Measurements from ENCODE around the gene CLRN2. TPM values are rescaled to one million over a fixed set of nuclear protein-coding genes. Genes with fewer than 3 reads are reported as not detected.

CLRN2 gene, protein sequence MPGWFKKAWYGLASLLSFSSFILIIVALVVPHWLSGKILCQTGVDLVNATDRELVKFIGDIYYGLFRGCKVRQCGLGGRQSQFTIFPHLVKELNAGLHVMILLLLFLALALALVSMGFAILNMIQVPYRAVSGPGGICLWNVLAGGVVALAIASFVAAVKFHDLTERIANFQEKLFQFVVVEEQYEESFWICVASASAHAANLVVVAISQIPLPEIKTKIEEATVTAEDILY
- polyA plus RNA-seq = not detected

DNA sequence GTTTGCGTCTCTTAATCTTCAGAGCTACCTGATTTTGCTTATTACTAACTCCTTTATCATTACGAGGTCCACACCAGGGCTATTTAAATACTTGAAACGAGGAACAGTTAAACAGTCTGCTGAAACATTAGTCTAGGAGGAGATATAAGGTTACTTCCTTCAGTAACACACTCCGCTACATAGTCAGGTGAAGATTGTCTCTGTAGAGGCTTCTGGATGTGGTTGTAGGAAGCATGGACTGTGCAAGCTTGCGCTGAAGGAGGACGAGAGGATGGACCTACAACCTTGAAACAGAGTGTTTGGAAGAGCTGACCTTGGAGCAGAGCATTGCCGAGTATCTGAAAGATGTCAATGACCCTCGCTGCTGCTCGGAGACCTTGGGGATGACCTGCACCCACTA is at the start of gene CLRN2:
TSS of gene CLRN2 (plus strand) at position 301 of the 400 bp plus-strand sequence. CDS start 102 bp downstream, outside the sequence.
- H3K27ac ChIP-seq (ENCODE audit: low read depth, low read length) = no peak within 1 kb of the TSS
- WGBS, 3 donors = 83 to 91% (median 90%) methylated on average over 9 of the region's 9 CpGs

DNA sequence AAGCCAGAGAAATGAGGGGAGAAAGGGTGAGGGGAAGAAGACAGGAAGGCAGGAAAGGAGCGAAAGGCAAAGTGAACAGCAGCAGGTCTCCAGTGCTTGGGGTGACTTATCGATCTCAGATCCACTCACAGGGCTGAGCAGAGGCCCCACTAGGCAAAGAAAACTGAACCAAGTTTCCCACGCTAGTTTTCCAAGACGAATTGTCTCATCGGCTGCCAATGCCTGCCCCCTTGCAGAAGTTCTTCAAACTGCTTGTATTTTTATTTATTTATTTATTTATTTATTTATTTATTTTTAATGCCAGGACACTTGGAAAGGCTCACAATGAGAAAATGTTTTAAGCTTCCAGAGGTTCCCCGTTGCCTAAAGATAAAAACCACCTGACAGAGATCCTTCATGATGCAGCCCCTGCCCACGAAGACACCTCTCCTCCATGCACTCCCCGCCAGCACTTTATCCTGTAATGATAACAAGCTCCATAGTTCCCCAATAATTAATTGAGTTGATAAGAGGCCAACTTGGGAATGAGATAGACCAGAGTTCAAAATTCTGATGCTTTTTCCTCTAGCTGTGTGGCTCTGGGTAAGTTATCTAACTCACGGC is 46.2 kb upstream of the CLRN2 start:
- no peak overlapping the region for H3K27ac ChIP-seq (ENCODE audit: low read depth, low read length)
- WGBS, 3 donors = 45 to 48% (median 47%) methylated on average over 9 of the region's 9 CpGs

DNA sequence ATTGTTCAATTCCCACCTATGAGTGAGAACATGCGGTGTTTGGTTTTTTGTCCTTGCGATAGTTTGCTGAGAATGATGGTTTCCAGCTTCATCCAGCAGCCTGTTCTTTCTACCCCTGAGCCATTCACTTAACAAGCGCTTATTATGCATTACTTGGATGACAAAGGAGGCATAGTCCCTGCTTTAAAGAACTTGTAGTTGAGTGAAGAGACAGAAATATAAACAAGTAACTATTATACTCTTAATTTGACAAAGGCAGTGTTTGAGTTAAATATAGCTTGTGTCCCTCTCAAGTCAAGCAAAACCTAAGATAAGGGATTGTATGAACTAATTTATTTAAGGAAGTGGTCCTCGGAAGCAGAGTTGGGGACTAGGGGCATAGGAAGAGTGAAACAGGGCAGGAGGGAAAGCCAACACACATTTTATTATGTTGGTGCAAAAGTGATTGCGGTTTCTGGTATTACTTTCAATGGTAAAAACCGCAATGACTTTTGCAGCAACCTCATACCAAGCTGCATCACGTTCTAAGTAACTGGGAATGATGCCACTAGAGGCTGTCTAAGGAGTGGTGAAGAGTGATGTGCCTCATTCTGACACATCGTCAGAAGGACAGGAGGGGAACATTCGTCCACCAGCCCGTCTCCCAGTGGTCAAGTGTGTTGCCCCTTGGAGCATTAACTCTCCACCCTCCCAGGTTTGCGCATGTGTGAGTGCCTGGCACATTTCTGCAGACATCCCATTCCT is 44.9 kb upstream of the CLRN2 start:
- WGBS, 3 donors = 79 to 84% (median 81%) methylated on average over 11 of the region's 11 CpGs

DNA sequence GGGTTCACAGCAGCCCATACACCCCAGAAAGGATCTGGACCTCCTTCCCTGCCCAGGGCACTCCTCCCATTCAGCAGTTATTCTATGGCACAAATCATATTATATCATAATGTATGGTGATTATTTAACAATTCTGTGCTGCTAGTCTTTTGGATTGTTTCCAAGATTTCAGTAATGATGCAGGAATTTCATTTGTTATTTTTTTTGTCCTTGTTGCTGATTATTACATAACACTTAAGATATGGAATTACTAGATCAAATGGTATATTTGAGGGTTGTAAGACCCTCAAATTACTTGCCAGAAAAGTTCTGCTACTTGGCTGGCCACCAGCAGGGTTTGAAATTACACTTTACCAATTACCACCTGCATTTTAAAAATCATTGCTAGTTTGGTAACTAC is 39.5 kb upstream of the CLRN2 start:
- no peak overlapping the region for H3K27ac ChIP-seq (ENCODE audit: low read depth, low read length)

More for the DNA sequence above, 44.9 kb upstream of the CLRN2 start:
- no peak overlapping the region for H3K27ac ChIP-seq (ENCODE audit: low read depth, low read length)

DNA sequence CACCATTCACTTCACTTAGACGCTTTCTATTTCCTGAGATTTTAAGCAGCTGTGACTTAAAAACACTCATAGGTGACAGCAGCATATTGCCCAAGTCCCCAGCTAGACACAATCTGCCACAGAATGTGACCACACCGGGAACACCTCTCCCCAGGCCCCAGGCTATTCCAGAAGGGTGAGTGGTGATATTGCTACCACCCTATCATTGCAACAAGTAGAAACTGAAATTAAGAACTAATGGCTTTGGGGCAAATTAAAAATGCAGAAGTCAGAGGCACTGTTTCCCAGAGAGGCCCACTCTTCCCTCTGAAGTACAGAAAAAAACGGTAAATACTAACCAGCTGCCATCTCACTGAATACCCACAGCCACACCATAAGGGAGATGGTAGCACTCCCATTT is 38.1 kb upstream of the CLRN2 start:
- no peak overlapping the region for H3K27ac ChIP-seq (ENCODE audit: low read depth, low read length)
- WGBS, 3 donors = 41 to 76% (median 71%) methylated on average over 3 of the region's 3 CpGs

DNA sequence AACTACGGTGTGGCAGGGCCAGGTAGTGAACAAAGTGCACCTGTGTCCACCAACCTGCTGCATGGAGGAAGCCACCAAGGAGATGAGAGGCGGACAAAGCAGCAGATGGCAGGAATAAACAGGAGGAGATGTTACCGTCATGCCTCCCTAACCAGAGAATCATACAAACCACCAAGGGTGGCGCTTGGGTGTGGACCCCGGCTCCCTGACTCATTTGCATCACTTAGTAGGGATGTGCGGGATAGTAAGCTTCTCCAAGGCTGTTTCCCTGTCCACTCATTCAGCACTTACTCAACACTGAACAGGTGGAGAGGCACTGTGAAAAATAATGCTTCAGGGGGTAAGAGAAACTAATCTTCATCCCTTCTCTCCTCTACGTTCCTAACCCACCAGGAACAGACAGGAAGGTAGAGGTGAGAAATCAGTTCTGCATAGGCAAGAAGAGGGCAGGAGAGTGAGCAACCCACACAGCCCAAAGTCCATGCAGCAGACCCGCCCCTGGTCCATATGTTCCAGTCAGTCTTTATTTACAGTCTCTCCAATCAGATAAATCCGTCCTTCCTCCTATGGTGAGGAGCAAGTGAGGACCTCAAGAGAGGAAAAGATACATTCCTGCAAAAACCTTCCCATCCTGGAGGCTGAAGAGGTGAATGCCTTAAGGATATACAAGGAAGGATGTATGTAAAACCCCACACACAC is 37.0 kb upstream of the CLRN2 start:
- no peak overlapping the region for H3K27ac ChIP-seq (ENCODE audit: low read depth, low read length)
- 81 to 91% (median 88%) methylated on average over 9 of the region's 9 CpGs for WGBS, 3 donors

DNA sequence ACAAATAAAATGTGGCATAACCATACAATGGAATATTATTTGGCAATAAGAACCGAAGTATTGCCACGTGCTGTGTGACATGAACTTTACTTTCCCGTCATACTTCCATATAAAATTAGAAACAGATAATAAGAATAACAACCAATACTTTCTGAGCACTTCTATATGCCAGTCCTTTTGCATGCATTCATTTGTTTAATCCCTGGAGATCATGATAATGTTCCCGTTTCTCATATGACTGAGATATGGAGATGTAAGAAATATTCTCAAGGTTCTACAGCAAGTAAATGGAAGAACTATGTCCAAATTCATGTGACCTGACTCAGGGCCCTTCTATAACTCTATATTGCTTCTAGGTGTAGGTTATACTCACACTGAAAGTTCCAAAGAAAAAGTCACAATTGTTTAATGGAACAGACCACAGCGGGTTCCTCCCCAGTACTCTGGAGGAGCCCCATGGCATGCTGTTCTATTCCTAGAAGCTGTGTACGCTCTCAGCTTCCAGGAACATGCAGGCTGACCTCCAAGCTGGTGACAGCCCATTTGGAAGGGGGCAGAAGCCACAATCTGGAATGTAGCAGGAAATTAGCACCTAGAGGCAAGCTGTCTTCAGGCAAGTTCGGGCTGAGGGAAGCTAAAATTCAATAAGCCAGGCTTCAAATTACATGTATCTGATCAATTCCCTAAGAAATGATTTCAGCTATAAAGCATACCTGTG is 34.6 kb upstream of the CLRN2 start:
- 76 to 90% (median 85%) methylated on average over 7 of the region's 7 CpGs for WGBS, 3 donors
- H3K27ac ChIP-seq (ENCODE audit: low read depth, low read length) = no peak overlapping the region

DNA sequence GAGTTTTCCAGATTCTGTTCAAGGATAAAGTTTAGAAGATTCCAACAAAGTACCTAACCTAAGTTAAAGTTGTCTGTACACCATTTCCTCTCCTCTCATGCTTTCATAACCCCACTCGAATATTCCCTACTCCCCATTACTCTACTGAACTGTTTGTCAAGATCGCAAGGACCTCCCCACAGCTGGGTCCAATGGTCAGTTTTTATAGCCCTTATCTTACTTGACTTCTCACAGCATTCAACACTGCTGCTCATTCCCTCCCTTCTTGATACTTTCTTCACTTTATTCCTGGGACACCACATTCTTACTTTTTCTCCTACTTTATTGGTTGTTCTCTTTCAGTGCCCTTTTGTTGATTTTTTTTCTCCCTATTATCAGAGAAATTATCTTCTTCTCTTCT is 34.0 kb upstream of the CLRN2 start:
- H3K27ac ChIP-seq (ENCODE audit: low read depth, low read length) = no peak overlapping the region
- WGBS, 3 donors = 84 to 90% (median 87%) methylated on average over 2 of the region's 2 CpGs

DNA sequence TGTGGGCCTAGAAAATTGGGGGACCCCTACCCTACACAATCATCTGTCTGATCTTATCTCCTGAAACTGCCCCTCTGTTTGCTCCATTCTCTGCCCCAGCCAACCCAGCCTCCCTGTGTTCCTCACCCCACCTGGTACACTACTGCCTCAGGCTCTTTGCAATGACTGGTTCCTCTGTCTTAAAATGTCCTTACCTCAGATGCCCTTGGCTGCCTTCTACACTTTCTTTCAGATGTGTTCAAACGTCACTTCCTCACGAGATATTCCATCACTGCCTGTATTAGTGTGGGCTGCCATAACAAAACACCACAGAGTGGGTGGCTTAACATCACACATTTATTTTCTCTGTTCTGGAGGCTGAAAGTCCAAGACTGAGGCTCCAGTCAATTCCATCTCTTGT is 32.2 kb upstream of the CLRN2 start:
- 89 to 91% (median 90%) methylated on average over 2 of the region's 2 CpGs for WGBS, 3 donors
- no peak overlapping the region for H3K27ac ChIP-seq (ENCODE audit: low read depth, low read length)

DNA sequence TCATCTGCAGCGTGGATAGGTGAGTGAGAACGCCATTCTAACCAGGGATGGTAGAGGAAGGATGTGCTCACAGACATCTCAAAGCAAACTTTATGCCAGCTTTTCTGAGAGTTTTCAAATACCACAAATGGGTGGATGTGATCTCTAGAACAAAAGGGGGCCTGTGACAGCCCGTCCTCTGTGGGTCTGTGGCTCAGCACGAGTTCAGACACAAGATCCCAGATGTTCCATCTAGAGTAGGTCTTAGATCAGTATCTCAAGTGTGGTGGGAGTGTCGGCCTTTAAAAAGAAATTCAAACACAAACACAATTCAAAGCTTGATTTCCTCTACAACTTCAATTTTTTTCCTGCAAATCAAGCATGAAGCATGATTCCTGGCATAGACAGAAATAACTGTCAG is 25.8 kb upstream of the CLRN2 start:
- no peak overlapping the region for H3K27ac ChIP-seq (ENCODE audit: low read depth, low read length)
- WGBS, 3 donors = 86 to 93% (median 88%) methylated on average over 5 of the region's 5 CpGs

DNA sequence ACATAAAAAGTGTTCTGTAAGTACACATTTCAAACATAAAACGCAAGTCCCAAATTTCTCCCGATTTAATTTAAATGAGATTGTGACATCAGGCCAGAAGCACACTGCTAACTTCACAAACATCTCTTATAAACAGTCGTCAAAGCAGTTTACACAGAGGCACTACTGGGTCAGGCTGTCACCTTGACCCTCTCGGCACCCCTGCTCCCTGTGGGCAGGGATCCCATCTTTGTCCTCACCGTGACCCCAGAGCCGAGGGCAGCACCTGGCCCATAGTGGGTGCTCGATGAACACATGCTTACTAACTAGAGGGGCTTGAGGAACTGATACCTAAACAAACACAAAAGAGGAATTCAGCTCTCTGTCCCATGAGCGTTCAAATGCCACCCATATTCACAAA is 25.2 kb upstream of the CLRN2 start:
- no peak overlapping the region for H3K27ac ChIP-seq (ENCODE audit: low read depth, low read length)
- WGBS, 3 donors = 76 to 87% (median 82%) methylated on average over 8 of the region's 8 CpGs

DNA sequence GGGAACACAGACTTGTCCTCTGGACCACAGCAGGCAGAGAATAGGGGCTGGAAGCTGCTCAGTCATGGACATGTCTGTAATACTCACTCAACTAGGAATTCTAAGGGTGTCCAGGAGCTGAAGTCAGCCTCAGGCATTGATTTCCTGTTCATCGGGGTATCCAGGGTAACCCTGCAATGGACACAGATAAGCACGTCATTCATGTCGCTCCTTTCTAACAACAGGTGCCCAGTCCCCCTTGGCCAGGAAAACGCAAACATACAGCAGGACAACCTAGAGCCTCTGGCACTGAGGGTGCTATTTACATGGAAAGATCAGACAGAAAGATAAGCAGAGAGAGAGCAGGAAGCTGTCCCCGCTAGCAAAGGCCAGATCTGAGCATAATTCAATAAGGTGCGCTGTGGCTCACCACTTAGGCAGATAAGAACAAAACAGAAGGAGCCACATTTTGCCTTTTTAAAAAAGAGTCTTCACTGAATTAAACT is 24.3 kb upstream of the CLRN2 start:
- H3K27ac ChIP-seq (ENCODE audit: low read depth, low read length) = no peak overlapping the region
- WGBS, 3 donors = 30 to 81% (median 74%) methylated on average over 6 of the region's 6 CpGs

DNA sequence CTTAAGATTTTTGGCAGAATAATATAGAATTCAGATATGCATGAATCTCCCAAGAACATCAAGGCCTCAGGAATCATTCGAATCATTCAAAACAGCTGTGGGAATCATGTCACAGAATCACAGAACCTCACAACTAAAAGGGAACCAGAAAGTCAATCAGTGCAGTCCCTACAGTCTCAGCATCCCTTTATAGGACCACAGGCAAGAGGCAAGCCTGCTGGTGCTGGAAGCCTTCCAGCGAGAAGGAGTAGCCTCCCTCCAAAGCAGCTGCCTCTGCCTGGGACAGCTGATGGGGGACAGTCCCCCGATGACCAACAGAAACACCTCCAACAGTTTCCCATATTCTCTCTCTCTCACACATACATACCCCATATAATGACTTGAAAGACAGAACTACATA is 23.8 kb upstream of the CLRN2 start:
- WGBS, 3 donors = 79 to 86% (median 86%) methylated on average over 3 of the region's 3 CpGs
- H3K27ac ChIP-seq (ENCODE audit: low read depth, low read length) = no peak overlapping the region

DNA sequence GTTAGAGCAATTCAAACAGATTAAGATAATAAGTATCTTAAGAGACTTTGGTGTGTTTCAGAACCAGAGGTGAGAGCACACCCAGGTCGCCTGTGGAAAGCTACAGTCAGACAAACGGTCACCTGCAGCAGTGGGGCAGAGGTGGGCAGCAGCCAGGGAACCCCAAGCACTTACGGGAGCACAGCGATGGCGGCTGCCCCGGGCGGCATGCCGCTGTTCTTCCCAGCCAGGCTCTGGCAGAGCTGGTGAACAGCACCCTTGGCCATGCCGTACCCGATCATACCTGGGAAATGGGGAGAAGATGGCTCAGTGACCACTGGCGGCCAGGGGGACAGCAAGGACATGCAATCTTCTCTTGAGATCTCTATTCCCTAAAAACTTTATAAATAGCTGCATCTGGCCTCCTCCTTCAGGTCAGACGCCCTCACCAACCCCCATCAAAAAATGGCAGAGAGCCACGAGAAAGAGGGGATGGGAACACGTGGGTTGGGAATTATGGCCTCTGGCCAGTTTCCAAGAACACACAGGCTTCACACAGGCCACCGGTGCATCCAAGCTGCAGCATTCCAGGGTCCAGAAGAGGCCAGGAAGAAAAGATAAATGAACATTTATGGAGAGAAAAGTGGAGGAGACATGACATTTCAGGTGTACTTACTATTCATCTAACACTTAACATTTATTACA is 22.8 kb upstream of the CLRN2 start:
- no peak overlapping the region for H3K27ac ChIP-seq (ENCODE audit: low read depth, low read length)
- WGBS, 3 donors = 84 to 87% (median 85%) methylated on average over 15 of the region's 15 CpGs

DNA sequence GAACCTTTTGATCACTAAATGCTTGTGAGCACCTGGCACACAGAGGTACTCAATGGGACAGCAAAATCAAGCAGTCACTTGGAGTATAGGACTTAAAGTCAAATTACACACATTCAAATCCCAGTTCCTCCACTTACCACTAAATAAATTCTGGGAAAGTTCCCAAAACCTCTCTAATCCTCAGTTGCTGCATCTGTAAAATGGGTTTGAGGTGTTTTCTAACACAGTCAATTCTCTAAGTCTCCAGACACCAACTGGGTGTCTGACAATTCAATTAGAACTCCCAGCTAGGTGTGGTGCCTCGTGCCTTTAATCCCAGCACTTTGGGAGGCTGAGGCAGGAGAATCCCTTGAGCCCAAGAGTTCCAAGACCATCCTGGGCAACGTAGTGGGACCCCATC is 22.1 kb upstream of the CLRN2 start:
- H3K27ac ChIP-seq (ENCODE audit: low read depth, low read length) = no peak overlapping the region
- WGBS, 3 donors = 92 to 100% (median 94%) methylated on average over 2 of the region's 2 CpGs

DNA sequence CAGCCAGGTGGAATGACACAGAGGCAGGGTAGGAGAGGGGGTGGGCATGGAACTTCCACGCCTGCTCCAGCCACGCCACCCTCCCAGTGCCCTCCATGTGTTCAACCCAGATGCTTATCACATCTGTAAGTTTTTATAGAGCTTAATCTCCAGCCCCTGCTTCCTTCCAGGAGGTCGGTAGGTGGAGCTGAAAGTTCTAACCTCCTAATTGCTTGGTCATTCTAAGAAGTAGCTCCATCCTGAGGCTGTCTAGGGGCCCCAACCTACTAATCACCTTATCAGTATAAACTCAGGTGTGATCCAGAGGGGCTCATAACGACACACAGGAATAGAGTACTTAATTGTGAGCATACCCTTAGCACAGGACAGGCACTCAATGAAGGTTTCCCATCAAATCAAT is 21.3 kb upstream of the CLRN2 start:
- WGBS, 3 donors = 70 to 81% (median 76%) methylated on average over 4 of the region's 4 CpGs
- H3K27ac ChIP-seq (ENCODE audit: low read depth, low read length) = no peak overlapping the region

DNA sequence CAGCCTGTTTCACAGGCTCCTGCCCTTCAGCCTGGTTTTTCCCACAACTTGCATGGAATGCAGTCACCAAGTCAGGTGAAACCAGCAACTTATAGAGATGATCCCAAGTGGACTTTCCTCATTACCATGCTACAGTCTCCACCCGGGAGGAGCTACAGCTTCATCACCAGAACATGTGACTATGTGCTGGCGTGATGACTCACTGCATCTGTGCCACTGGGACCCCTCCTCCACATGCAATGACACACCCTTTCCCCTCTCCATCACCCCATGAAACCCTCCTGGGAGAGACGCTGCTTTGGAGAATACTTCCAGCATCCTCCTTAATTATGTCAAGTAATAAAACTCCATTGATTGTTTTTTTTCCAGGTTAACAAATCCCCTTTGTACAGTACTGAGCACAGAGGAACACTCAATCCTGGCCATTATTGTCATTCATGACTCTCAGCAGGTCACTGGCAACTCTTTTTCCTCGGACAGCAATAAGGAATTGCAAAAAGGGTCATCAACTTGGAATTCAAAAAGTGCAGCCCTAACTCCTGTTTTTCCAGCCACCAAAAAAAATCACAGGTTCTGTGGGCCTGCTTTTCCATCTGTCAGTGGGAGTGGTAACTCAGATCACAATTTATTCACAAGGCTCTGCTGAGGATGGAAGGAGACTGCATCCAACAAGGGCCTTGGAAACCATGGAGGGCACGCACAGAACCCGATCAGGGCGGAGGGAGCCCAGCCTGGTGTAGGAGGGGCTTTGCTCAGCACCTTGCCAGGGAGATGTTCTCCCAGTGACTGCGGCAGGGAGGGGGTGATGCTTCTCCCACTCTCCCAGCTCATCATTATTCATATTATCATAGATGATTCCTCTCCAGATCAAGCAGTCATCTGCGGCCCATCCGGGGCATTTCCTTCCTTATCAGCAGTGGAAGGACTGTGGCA is 20.4 kb upstream of the CLRN2 start:
- H3K27ac ChIP-seq (ENCODE audit: low read depth, low read length) = no peak overlapping the region
- 74 to 89% (median 74%) methylated on average over 10 of the region's 10 CpGs for WGBS, 3 donors

Data from adipose tissue (tissue), 3 donors.